AG20443 (cell line): ENCODE measurements around the gene SPTBN5.
"Not testable (repeated sequence)": the region's sequence is repeated elsewhere in the genome, so short reads cannot be mapped to it uniquely, and the experiment has no call there.

Source experiments
- DNase-seq: peaks from one replicate; pipeline ENCODE4 v3.0.0; 2012; ENCODE audit warnings: low spot score, mixed read lengths

SPTBN5 gene

DNA sequence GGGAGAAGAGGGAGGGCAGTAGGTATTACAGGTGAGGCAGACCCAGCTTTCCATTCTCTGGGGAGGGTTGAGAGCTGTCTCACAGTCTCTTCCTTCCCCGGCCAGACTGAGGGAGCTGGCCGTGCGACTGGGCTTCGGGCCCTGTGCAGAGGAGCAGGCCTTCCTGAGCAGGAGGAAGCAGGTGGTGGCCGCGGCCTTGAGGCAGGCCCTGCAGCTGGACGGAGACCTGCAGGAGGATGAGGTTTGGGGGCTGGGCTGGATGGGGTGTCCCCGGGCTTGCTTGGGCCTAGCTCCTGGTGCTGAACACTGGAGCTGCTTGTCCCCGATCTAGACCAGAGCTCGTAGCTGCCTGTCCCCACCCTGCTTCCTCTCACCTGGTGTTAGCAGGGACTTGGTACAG lies 50.3 kb downstream of the SPTBN5 start:
- no peak for DNase-seq

DNA sequence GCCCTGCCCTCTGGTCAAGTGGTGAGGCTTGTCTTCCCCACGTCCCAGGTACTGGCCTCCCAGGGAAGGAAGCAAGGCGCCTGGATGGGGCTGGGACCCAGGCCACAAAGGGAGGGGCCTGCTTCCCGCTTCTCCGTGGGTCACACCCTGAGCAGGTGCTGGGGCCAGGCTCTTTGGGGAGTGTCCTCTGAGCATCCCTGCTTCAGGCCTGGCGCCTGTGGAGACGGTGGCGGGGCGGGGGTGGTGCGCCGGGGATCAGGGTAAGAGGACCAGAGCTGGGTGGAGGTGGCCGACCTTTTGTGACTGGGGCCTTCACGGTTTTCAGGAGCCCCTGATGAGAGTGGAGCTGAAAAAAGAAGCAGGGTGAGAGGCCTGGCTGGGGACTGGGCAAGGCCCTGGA lies 51.6 kb downstream of the SPTBN5 start:
- no peak for DNase-seq

DNA sequence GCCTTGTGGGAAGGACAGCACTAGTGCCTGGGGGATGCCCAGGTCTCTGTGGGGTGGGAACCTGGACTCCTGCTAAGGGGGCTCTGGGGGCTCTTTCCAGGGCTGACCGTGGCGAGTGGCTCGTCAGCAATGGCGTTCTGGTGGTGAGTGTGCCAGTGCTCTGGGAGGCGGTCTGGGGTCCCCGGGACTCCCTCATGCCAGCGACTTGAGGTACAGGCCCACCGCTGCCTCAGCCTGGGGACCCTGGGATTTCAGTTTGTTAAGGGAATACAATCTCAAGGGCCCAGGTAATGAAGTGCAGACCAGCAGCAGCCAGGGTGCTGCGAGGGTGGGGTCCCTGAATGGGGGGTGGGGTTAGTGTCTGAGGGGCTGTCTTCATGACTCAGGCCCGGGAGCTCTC lies 52.7 kb downstream of the SPTBN5 start:
- DNase-seq: no peak

DNA sequence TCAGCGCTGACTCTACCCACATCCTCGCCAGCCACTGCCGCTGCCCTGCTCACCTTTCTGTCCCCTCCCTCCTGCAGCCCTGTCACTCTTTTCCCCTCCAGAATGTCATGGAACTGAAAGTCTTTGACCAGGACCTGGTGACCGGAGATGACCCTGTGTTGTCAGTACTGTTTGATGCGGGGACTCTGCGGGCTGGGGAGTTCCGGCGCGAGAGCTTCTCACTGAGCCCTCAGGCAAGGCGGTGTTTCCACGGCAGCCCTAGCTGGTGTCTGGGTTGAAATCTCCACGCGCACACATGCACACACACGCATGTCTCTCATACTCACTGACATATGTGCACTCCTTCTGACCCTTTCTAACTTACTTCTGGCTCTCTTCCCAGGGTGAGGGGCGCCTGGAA lies 53.2 kb downstream of the SPTBN5 start:
- DNase-seq: no peak

DNA sequence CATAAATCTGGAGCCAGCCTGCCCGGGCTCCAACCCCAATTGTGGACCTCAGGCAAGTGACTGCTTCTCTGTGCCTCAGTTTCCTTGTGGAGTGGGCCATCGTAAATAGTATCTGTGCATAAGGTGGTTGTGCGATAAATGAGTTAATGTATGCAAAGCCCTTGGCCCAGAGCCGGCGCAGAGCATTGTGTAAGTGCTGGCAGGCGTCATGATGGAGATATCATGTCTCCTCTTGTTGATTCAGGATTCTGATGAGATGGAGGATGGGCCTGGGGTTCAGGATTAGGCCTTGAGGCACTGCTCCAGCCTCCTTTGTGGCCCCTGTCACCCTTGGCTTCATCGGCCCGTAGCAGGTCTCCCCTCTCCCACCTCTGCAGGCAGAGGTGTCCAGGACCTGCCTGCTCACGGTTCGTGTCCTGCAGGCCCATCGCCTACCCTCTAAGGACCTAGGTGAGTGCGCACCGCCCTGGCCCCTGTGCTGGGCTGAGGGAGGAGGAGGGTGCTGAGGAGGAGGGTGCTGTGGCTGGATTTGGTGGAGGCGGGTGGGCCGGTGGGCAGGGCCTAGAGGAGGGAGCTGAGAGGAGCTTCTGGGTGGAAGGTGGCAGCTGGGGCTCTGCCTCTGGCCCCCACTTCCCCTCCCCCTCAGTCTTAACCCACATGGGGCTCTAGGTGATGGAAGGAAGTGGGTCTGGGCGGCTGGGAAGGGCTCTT lies 53.9 kb downstream of the SPTBN5 start:
- DNase-seq: no peak

DNA sequence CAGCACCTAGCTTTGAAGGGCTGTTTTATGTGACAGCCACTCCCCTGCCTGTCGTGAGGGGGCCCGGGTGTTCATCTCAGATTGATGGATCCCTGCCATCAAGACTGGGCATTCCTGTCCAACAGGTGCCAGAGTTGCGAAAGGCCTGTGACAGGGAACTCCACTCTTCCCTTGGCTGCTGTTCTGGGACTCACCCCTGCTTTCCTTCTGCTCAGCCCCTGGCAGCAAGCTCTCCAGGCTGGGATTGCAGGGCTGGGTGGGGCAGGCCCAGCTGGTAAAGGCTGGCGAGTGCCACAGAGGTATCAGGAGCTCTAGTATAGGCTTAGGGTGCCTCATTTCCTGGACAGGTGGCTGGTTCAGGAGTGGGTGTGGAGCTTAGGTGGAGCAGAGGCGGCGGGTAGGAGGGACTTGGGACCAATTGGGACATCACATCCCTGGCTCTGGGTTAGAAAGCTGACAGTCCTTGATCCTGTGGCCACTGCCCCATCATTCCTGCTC lies 55.4 kb downstream of the SPTBN5 start, which contains the start of gene PLA2G4B:
Gene PLA2G4B, plus strand, starts transcription at position 448 of the 498 bp plus-strand sequence. CDS start 67 bp downstream, outside the sequence.
- DNase-seq: no peak

DNA sequence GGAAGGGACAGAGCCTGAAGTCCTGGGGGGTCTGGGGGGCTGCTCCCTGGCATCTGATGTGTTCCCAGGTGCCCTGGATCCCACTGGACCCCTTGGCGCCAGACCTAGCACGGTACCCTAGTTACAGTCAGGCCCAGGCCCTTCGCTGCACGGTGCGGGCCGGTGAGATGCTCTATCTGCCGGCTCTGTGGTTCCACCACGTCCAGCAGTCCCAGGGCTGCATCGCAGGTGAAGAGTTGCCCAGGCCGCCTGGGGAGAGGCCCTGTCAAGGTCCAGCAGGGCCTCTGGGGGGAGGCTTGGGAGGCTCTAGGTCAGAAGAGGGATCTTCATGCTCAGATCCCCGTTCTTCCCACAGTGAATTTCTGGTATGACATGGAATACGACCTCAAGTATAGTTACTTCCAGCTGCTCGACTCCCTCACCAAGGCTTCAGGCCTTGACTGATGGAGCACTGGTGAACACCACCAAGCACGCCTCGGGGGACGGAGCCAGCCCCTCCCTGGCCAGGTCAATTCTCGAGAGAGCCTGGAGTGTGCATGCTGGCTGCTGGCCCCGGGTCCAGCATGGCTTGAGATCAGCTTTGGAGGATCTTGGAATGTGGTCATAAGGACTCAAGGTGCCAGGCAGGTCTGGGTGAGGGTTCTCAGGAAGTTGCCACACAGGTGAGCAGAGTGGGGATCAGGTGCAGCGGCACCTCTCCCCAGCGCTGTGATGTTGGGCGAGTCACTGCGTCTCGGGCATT lies 57.0 kb downstream of the SPTBN5 start:
- no peak for DNase-seq

DNA sequence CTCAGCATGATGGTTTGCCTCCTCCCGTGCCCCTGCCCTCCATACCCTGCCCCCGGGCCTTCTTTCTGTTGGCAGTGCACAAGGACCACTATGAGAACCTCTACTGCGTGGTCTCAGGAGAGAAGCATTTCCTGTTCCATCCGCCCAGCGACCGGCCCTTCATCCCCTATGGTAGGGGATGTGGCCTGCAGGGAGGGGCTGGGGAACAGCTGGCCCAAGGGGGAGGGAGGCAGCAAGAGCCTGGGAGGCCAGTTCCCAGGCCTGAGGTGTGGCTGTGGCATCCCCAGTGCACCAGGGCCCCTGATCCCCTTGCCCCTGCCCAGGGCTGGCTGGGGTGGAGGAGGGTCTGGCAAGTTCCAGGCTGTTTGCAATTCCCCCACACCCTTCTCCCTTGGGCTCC lies 57.8 kb downstream of the SPTBN5 start:
- no peak for DNase-seq

DNA sequence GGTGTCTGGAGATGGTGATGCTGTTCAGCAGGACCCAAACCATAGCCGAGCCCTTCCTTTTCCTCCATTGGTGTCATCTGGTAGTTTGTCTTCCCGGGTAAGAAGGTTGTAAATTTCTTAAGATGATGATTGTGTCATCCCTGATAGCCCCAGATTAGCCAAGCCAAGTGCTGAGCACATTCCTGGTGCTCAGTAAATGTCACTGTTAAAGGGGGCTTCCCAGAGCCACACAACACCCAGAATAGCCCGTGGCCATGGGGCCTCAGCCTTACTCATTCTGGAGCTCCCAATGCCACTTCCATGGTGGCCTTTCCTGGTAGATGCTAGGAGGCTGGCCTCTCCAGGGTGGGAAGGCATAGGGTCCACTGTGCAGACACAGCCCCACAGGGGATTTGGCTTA lies 59.8 kb downstream of the SPTBN5 start:
- DNase-seq: no peak

DNA sequence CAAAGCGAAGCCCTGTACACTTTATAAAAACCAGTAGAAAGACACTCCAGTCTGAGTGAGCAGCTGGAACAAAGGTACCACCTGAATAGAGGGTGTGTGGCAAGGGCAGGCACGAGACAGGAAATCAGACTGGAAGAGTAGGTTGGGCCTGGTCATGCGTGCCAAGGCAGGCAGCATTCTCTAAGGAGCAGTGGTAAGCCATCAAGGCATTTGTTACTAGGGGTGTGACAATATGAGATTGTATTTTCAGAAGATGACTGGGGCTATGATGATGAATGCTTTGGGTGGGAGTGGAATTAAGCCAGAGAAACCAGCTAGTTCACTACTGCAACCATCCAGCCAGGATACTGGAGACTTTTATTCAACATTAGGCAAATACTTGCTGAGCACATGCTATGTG lies 61.0 kb downstream of the SPTBN5 start:
- no peak for DNase-seq

DNA sequence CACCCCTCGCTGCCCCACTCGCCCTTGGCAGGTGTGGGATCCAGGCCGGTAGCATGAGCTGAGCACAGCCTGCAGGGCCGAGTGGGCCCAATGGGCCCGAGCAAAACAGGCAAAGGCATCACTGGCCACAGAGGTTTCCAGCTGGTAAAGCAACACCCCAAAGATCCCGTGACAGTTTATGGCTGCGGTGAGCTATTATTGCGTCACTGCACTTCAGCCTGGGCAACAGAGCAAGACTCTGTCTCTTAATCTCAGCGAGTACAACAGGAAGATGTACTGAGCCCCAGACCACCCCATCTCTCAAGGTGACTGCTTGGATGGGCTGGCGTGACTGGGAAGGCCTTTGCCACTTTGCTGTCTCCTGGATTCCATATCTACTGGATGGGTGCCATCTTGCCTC lies 61.6 kb downstream of the SPTBN5 start:
- no peak for DNase-seq

DNA sequence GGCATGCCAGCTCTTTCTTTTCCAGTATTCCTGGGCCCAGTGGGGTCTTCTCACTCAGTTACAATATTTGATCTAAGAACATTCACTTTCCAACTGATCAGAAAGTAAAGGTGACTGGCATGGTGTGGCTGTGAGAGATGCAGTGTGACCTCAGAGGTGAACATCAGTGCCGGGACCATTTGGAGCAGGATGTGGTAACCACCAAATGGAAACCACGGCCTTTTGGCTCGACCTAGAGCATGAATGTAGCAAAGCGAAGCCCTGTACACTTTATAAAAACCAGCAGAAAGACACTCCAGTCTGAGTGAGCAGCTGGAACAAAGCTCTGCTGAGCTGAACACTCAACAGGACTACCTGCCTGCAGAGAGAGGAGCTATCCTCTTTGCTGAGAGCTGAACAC lies 62.6 kb downstream of the SPTBN5 start:
- DNase-seq: not testable (repeated sequence)

DNA sequence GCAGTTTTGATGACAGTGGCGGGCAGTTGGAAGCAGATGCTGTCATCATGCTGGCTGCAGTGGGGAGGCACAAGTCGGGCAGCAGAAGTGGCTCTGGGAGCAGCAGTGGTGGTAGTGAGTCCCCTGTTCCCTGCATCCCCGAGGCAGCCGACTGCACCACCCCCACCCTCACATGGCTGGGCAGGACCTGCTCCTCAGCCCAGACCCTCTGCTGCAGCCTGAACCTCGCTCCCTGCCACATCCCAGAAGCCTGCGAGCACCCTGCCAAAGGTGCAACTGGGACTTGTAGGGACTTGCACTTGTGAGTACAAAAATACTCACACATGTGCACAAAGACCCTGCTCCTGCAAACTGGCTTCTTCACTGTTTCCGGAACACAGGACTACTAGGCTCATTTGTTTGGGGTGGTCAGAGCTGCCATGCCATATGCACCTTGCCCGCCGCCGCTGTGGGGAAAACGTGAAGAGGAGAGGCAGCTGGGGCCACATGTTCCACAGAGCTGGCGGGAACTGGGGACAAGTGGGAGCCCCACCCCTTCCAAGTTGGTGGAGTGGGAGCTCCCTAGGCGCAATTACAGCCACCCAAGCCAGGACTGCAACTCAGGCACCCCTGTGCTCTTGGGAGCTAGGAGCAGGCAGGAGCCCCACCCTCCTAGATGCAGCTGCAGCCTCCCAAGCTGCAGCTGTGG lies 63.8 kb downstream of the SPTBN5 start:
- no peak for DNase-seq

DNA sequence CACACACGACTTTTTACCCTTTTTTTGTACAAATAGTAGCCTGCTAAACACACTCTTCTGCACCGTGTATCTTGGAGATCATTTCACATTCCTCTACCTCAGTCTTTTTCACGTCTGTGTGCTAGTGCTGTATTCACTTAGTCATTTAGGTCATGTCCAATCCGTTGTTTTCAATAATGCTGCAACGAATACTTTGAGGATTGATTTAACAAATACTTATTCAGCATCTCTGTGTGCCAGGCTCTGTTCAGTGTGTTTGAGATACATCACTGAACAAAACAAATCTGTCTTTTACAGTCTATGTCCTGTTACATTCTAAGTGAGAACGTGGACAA lies 65.1 kb downstream of the SPTBN5 start:
- no peak for DNase-seq

DNA sequence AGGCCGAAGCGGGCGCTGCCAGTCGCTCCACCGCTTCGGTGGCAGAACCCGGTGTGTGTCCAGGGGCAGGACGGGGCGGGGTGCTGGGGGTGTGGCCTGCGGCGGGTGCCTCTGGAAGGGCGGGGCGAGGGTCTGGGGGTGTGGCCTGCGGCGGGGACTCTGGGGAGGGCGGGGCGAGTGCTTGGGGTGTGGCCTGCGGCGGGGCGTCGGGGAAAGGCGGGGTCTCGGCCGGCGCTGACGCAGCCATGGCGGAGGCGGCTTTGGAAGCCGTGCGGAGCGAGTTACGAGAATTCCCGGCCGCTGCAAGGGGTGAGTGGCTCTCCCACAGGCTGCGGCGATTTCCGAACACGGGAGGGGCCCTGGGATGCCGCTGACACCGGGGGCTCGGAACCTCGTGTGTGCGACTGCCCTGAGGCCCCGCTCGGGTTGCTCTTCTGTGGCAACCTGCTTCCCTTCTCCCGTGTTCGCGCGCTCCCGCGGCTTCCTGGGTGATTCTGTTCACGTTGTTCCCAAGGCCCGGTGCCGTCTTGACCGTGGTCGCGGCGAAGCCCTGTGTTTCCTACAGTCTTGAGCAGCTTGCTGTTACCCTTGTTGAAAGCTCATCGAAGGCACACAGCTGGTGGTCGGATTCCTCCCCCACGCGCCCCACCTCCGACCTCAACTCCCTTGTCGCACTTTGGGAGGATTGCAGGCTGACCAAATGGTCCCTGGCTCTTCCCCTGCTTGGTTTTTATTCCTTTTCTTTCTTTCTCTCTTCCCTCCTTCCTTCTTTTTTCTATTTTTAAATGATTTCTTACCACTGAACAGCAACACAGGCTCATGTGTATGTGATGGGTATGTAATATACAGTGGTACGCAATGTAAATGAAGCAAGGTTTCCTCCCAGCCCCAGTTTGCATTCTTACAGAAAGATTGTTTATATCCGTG lies 65.7 kb downstream of the SPTBN5 start, which contains the start of gene JMJD7:
Gene JMJD7, plus strand, starts transcription at position 213 of the 927 bp plus-strand sequence. Its CDS starts 33 bp downstream, at position 246.
- peak; percentile 100 for DNase-seq

DNA sequence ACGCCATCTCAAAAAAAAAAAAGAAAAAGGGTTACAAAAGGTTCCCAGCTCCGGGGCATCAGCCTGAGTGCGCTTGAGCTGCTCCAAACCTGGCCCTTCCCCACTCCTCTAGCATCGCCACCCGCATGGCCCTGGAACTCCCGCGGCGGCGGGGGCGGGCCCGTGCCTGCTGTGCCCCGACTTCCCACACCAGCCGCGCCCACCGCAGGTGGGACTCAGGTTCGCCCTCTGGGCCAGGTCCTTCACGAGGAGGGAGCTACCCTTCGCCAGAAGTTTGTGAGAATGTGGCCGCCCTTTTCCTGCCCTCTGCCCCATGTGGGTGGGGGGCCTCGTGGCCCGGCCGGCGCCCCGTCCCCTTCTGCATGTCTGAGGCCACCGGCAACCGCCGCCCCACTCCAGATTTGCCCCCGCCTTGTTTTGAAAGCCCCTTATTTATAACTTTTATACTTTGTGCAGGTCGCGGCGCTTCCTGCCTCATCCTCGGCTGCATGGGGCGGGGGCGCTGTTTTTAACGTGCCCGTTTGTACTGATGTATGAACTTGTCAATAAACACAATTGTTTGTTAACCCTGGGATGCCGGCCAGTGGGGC lies 66.5 kb downstream of the SPTBN5 start:
- DNase-seq: no peak

DNA sequence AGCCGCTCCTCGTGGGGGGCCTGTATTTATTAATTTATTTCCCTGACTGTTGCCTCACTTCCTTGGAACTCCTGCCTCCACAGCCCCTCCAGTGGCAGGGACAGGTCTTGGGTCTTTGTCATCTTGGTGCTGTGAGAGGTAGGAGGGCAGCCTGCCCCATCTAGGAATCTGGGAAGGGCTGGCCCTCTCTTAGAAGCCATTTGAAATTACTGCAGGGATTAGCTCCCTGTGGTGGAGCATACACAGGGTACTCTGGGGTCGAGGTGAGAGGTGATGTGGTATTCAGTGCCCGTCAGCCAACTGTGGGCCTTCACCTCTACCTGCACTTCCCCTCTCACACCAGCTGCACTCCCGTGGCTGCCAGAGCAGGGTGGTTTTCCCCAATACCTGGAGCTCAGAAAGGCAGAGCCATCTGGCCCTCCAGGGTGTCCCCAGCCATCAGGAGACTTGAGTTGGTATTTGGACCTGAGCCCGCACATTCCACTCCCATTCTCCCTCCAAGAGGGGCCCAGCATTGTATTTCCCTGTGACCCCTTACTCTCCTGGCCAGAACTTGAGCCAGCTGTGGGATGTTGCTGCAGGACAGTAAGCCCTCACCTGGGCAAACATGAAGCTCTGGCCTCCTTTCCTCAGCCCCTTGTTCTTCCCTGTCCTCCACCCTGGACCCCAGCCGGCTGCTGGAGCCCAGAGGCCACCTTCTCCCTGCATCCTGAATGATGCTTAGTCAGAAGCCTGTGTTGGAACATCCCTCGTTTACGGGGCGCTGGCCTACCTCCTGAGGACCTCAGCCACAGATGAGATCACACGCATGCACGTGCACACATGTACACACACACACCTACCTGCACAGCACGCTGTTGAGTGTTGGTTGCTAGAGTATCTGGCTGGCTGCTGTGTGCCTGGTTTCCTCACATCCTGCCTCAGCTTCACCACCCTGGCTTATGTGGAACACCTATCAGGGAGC lies 68.0 kb downstream of the SPTBN5 start:
- no peak for DNase-seq

DNA sequence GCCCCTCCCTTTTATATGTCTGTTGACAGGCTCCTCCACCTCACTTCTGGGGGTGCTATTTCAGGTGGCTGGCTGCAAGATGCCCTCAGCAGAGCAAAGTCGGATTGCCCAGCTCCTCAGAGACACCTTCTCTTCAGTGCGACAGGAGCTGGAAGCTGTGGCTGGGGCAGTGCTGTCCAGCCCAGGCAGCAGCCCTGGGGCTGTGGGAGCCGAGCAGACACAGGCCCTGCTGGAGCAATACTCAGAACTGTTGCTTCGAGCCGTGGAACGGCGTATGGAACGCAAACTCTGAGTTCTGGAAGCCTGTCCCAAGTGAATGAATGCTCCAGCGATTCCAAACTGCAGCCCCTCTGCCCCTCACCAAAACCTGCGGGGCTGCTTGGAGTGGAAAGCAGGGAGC lies 68.7 kb downstream of the SPTBN5 start:
- DNase-seq: no peak

DNA sequence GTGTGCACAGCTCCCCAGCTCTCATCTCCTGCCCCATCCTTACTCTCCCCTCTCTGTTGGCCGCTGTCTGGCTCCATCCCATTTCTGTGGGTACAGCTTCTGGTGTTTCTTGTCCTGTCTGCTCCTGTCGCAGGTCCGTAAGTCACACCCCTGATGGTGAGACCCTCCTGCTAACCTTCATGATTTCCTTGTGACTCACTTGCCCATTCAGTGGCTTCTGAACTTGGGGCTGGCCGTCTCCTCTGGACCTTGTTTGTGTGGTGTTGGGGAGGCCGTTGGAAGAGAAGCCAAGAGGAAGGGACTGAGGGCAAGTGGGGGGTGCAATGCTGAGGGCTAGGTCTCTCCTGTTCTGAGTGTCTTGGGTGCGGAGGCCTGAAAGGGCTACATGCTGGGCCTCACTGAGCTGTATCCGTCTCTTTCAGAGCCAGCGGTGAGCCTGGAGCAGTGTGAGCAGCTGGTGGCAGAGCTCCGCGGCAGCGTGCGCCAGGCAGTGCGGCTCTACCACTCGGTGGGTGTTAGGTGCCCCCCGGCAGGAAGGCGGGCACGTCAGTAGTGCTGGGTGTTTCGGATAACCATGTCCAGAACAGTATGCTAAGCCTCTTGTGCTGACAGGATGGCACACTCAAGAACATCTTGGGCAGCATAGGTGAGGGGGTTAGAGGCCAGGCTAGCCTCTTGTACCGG lies 69.6 kb downstream of the SPTBN5 start:
- no peak for DNase-seq

DNA sequence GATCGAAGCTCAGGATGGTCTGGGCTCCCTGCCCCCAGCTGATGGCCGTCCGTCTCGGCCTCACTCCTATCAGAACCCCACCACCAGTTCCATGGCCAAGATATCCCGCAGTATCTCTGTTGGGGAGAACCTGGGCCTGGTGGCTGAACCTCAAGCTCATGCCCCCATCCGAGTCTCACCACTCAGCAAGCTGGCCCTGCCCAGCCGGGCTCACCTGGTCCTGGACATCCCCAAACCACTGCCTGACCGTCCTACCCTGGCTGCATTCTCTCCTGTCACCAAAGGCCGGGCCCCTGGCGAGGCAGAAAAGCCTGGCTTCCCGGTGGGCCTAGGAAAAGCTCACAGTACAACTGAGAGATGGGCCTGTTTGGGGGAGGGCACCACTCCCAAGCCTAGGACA lies 70.4 kb downstream of the SPTBN5 start:
- no peak for DNase-seq
